K562 (cell line): Measurements from ENCODE around the gene UBL7. TPM values are rescaled to one million over a fixed set of nuclear protein-coding genes. Genes with fewer than 3 reads are reported as not detected.
A peak's percentile ranks its signal among the peaks of the same experiment; 100 is the strongest.

Experiments used
- ATAC-seq: fragments of 200-7000 bp; cut with Tn5 transposase; 3 replicates; pipeline ENCODE4 v1.9.1; 2020; ENCODE audit warnings: moderate library complexity
- BruUV-seq: library from RNA; stranded (reverse); fragments of 400-500 nt; replicated peaks from 2 replicates; lab custom pipeline; 2021; lab: Mats Ljungman, UMichigan
- CTCF ChIA-PET: fragments of 300-600 bp; formaldehyde crosslinking; extraction: SDS; loops from one replicate; lab custom pipeline; 2021; ENCODE audit warnings: low intra/inter-chr PET ratio; lab: Yijun Ruan, JAX
- POLR2A ChIA-PET: fragments of 300-600, 350-650 bp; sonication (Branson Sonifier 250); formaldehyde crosslinking; extraction: SDS; loops from one replicate; lab custom pipeline; 2021; ENCODE audit warnings: antibody characterized with exemption, inconsistent platforms; lab: Yijun Ruan, JAX
- DNase-seq, 4 experiments: peaks; one replicate each; pipeline versions ENCODE4 v3.0.0 to v3.0.0-alpha.2; 2011 to 2018; ENCODE audit warnings: low spot score in 3 of 4, mixed read lengths in 3 of 4; ENCODE audit errors: extremely low read depth in 1 of 4
- FAIRE-seq: peaks from 2 replicates; lab custom pipeline; 2011; peaks lifted over from hg19 to GRCh38; lab: Jason Lieb, UNC
- H2AFZ ChIP-seq: 2 replicates; pipeline ENCODE4 v1.6.0; 2011; ENCODE audit warnings: low read depth, low read length, control low read depth, inconsistent platforms
- H3K27ac ChIP-seq: fragments of 200-600 bp; 3 replicates; pipeline ENCODE4 v1.8.0; 2011; ENCODE audit warnings: low read depth, mild to moderate bottlenecking, control low read depth, inconsistent platforms, low read length, moderate library complexity, mixed read lengths; ENCODE audit errors: extremely low read depth
- H3K27me3 ChIP-seq, 2 experiments: fragments of 300-600 bp in 1 of 2; 2 replicates in 1 of 2; 3 replicates in 1 of 2; pipeline versions ENCODE4 v1.6.0 to v1.8.0; 2011; ENCODE audit warnings: inconsistent platforms in 2 of 2, low read length in 2 of 2, mild to moderate bottlenecking in 1 of 2, mixed read lengths in 1 of 2, moderate library complexity in 1 of 2; ENCODE audit not compliant: control insufficient read depth in 2 of 2, insufficient read depth in 2 of 2
- H3K36me3 ChIP-seq: fragments of 300-600 bp; 3 replicates; pipeline ENCODE4 v1.8.0; 2011; ENCODE audit warnings: mild to moderate bottlenecking, low read length, inconsistent platforms; ENCODE audit not compliant: control insufficient read depth, insufficient read depth
- H3K4me1 ChIP-seq, 2 experiments: fragments of 200-600 bp in 1 of 2; replicated peaks in 1 of 2; 2 replicates in 1 of 2; 3 replicates in 1 of 2; pipeline versions ENCODE4 v1.5.1 to v1.8.0; 2011; ENCODE audit warnings: inconsistent platforms in 2 of 2, low read length in 2 of 2, mild to moderate bottlenecking in 1 of 2, mixed read lengths in 1 of 2, moderate library complexity in 1 of 2; ENCODE audit not compliant: control insufficient read depth in 2 of 2, insufficient read depth in 2 of 2
- H3K4me2 ChIP-seq: 2 replicates; pipeline ENCODE4 v1.6.1; 2011; ENCODE audit warnings: low read length, control low read depth, inconsistent platforms, mixed read lengths; ENCODE audit not compliant: insufficient read depth
- H3K4me3 ChIP-seq: fragments of 200-600 bp; sonication (generic), shearing (Covaris generic); 2 replicates; pipeline ENCODE4 v1.5.1; 2016; ENCODE audit warnings: control low read depth, inconsistent platforms
- H3K79me2 ChIP-seq: fragments of 200-600 bp; 3 replicates; pipeline ENCODE4 v1.8.0; 2011; ENCODE audit warnings: low read length, inconsistent platforms; ENCODE audit not compliant: control insufficient read depth, insufficient read depth
- H3K9ac ChIP-seq, 2 experiments: 2 replicates each; pipeline versions ENCODE4 v1.6.0 to v1.6.1; 2011; ENCODE audit warnings: low read depth in 2 of 2, low read length in 2 of 2, control low read depth in 1 of 2, inconsistent platforms in 1 of 2, mild to moderate bottlenecking in 1 of 2, mixed read lengths in 1 of 2; ENCODE audit not compliant: insufficient read depth in 1 of 2
- H3K9me1 ChIP-seq: one replicate; pipeline ENCODE4 v1.6.0; 2011; ENCODE audit warnings: inconsistent platforms, mild to moderate bottlenecking, low read length, moderate library complexity; ENCODE audit not compliant: control insufficient read depth, insufficient read depth
- H3K9me3 ChIP-seq: replicated peaks from 2 replicates; pipeline ENCODE4 v1.5.1; 2011; ENCODE audit warnings: low read depth, low read length, inconsistent platforms; ENCODE audit not compliant: control insufficient read depth, insufficient read depth
- H4K20me1 ChIP-seq: replicated peaks from 2 replicates; pipeline ENCODE4 v1.6.1; 2011; ENCODE audit warnings: low read length, inconsistent platforms, mixed read lengths; ENCODE audit not compliant: control insufficient read depth, insufficient read depth
- CREB5 ChIP-seq: fragments of 250-450 bp; sonication (Bioruptor Pico); IDR thresholded peaks from 2 replicates; pipeline ENCODE4 v1.5.0; 2020; ENCODE audit warnings: mild to moderate bottlenecking
- KDM1A ChIP-seq, 2 experiments: fragments of 450-650 bp; IDR thresholded peaks; 2 replicates each; pipeline ENCODE4 v1.6.1; 2016; ENCODE audit warnings: mild to moderate bottlenecking in 2 of 2
- ZFP36 ChIP-seq: fragments of 150-350 bp; IDR thresholded peaks from 2 replicates; pipeline ENCODE4 v1.6.1; 2018; ENCODE audit warnings: low read length, low read depth; ENCODE audit not compliant: partially characterized antibody
- WGBS: fragments of 100-300 bp; shearing (Covaris generic); methylation state at CpG from one replicate; pipeline ENCODE4 v1.1.6; 2016; ENCODE audit warnings: low coverage, mixed read lengths; ENCODE audit not compliant: insufficient coverage; ENCODE audit errors: missing lambda C conversion rate; 5-methylcytosine and 5-hydroxymethylcytosine counted together
- in situ Hi-C: fragments of 300-500 bp; cut with MboI; formaldehyde crosslinking; loops from 4 replicates; pipeline ENCODE4 v1.15.0; 2018; ENCODE audit warnings: inconsistent platforms, mixed read lengths
- intact Hi-C: fragments of 100-400 bp; cut with micrococcal nuclease; formaldehyde crosslinking; loops from 2 replicates; pipeline ENCODE4 v1.14.2; 2022
- polyA plus RNA-seq, 8 experiments: library from polyadenylated mRNA; depleted of rRNA in 4 of 8; stranded (reverse) in 5 of 8; unstranded in 3 of 8; fragments of >200 nt; fragmentation: Nextera tagmentation in 2 of 8; fragmentation: Illumina TruSeq in 1 of 8; extraction: Ambion mirVana in 2 of 8; extraction: Trizol in 1 of 8; gene quantifications; 2 replicates each; pipeline versions ENCODE4 v1.2.1 to v1.2.3, GENCODE V29; 2011 to 2014; ENCODE audit warnings: inconsistent platforms in 1 of 8, missing spikeins in 1 of 8
- total RNA-seq, 7 experiments: library from RNA; depleted of rRNA in 6 of 7; stranded (reverse); fragments of >200 nt in 6 of 7; fragmentation: Illumina TruSeq in 2 of 7; extraction: Trizol in 2 of 7; gene quantifications; 2 replicates each; pipeline versions ENCODE4 v1.2.1 to v1.2.3, GENCODE V29; 2011 to 2021; ENCODE audit warnings: low replicate concordance in 1 of 7

Gene UBL7
- total and polyA plus RNA-seq, 9 of the 15 experiments (the other 6 are each of a cell fraction or from before 2014, with no cell fraction given): 19.2 to 63.4 (median 44.9) TPM

- H3K4me3 ChIP-seq: no peak overlapping the region
- intact Hi-C loops: no loop called here
- H4K20me1 ChIP-seq: peaks cover 40% of the 10 kb centered on the region
- peaks cover 45% of the 10 kb centered on the region for H3K36me3 ChIP-seq
- TF ChIP-seq KDM1A (IDR thresholded peaks at IDR 0.05): no peak
- TF ChIP-seq ZFP36: peak; percentile 33
- no peak for TF ChIP-seq CREB5
- no peak overlapping the region for H2AFZ ChIP-seq
- H3K4me1 ChIP-seq: peaks cover 56 to 78% of the 10 kb centered on the region in 2 experiments
- peak overlapping the region in 1 of 2 experiments; percentile 30; a peak in 3 of 4 replicates for H3K9ac ChIP-seq
- BruUV-seq: no TSS peak
- ChIA-PET POLR2A (interaction anchor here (0.6 to 1.3 kb wide), 2 partner anchors 10 to 621 kb away, joined by 3 to 6 read pairs; no protein-coding TSS in a partner anchor), CTCF (no interaction called here)
- H3K79me2 ChIP-seq: peaks cover 92% of the 10 kb centered on the region
- in situ Hi-C loops: no loop called here
- no peaks in the 10 kb centered on the region for H3K27me3 ChIP-seq
- no peaks in the 10 kb centered on the region for H3K9me3 ChIP-seq
- FAIRE-seq: no peak
- 72% methylated on average over 14 of the region's 14 CpGs for WGBS
- H3K9me1 ChIP-seq: peaks cover 8% of the 10 kb centered on the region
- no peak for ATAC-seq
- H3K4me2 ChIP-seq: no peak overlapping the region
- H3K27ac ChIP-seq: no peak overlapping the region; the same call in 2 of the 3 replicates
- no peak for DNase-seq
Measured at GRCh38 chr15:74422652-74423430, 38.1 kb downstream of the UBL7 start.
